SH-SY5Y (cell line): ENCODE results near the gene SLC38A3.

Experiments used
- GATA2 ChIP-seq: IDR thresholded peaks from 2 replicates; pipeline ENCODE4 v1.6.1; 2011; ENCODE audit warnings: mild to moderate bottlenecking, low read depth, low read length
- GATA3 ChIP-seq: IDR thresholded peaks from 2 replicates; pipeline ENCODE4 v1.6.1; 2011; ENCODE audit warnings: low read depth, mild to moderate bottlenecking, low read length, moderate library complexity

- no peak for TF ChIP-seq GATA3
- no peak for TF ChIP-seq GATA2
Measured at GRCh38 chr3:50229490-50229889, 24.4 kb downstream of the SLC38A3 start.
